ENCODE measurements around the gene UBR2.
"Not testable (repeated sequence)": the region's sequence is repeated elsewhere in the genome, so short reads cannot be mapped to it uniquely, and the experiment has no call there.

Gene UBR2

DNA sequence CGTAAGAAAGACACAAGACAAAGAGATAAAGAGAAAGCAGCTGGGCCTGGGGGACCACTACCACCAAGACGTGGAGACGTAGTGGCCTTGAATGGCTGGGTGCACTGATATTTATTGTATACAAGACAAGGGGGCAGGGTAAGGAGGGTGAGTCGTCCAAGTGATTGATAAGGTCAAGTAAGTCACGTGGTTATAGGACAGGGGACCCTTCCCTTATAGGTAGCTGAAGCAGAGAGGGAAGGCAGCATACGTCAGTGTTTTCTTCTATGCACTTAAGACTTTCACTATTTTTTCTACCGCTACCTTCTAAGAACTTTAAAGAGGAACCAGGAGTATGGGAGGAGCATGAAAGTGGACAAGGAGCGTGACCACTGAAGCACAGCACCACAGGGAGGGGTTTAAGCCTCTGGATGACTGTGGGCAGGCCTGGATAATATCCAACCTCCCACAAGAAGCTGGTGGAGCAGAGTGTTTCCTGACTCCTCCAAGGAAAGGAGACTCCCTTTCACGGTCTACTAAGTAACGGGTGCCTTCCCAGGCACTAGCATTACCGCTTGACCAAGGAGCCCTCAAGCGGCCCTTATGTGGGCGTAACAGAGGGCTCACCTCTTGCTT lies 170.1 kb downstream of the UBR2 start:
- not testable (repeated sequence) for DNase-seq

DNA sequence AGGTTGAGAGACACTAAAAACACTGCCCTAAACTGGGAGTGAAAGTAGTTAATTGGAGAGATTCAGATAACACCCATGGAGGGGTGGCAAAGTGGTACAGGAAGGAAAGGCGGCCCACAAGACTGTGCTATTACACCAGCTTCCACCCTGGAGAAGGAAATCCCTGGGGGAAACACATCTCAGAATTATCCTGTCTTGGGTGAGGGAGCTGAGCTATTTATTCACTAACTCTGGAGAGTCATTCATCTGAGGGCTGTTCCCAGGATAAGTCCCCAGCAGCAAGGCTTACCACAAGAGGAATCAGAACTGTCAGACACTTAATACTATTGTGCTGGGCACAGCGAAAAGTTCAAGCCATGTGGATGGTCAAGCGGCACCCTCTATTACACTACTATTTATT lies 172.1 kb downstream of the UBR2 start:
- DNase-seq = no peak

DNA sequence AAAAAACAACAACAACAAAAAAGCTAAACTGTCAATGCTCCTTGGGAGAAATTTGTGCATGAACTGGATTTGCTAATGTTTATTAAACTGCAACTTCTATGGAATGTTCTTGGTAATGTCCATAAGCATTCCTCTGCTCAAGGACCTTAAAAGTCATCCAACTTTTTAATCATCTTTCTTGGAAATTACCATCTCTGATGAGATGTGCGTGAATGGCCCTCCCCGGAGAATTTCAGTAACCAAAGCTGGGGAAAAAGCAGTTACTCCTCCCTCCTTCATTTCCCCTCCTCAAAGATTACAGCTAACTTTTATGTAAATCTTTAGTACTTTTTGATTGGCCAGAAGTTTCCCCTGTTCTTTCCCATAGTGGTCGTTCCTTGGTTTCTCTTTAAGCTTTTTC lies 176.9 kb downstream of the UBR2 start:
- no peak for DNase-seq

DNA sequence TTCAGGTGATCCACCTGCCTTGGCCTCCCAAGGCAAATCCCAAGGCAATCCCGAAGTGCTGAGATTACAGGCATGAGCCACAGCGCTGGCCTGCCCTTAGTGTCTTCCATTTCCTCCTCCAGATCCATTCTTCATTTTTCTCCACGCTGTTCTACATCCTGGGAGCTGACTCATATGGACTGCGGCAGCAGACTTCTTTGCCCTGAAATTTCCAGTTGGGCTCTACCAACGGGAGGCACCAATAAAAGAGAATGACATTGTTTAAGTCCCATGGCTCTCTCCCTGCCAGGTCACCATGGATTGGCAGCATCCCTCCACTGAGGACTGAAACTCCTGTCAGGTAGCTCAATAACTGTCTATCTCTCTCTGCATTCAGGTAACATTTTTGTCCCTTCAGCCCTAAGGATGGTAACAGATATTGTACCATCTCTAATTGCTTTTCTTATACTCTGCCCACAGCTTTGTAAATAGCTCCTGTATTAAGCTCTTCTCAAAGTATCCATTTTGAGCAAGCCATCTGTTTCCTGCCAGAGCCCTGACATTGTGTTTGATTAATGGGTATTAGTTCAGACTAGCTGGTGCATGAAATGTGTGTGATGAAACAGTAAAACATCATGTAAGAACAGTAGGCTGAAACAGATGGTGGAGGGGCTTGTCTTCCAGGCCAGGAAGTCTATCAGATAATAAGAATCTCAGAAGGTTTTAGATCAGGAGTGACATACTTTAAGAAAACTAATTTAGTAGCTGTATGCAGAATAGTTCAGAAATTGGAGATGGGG lies 178.5 kb downstream of the UBR2 start:
- no peak for DNase-seq
